ENCODE measurements around the gene UBE2J2.

Gene UBE2J2

GRCh38 chr1:1307923-1308755, 34.5 kb upstream of the UBE2J2 start, which contains the start of the genes ACAP3 and PUSL1:
TSS of gene ACAP3 (minus strand) at chr1:1307930. CDS start at chr1:1307815, 115 bp downstream.
TSS of gene PUSL1 (plus strand) at chr1:1308597. CDS start at chr1:1308644, 47 bp downstream.
- Histone ChIP-seq H3K4me3 (ENCODE audit: low read depth, low read length) (peak within 1 kb of the TSS; percentile 70), H3K27me3 (ENCODE audit: control insufficient read depth, insufficient read depth, low read length) (no peaks in the 10 kb centered on the region), H3K4me1 (ENCODE audit: control insufficient read depth, insufficient read depth, low read length) (peaks cover 7% of the 10 kb centered on the region), H3K9me3 (ENCODE audit: control insufficient read depth, insufficient read depth, low read length) (no peaks in the 10 kb centered on the region), H3K36me3 (ENCODE audit: control insufficient read depth, insufficient read depth, low read length) (peaks cover 36% of the 10 kb centered on the region), H3K9ac (ENCODE audit: low read depth, low read length) (peak within 1 kb of the TSS; percentile 70)

- Histone ChIP-seq H3K4me1 (ENCODE audit: control insufficient read depth, insufficient read depth, low read length) (peaks cover 7% of the 10 kb centered on the region), H3K9ac (ENCODE audit: low read depth, low read length) (no peak overlapping the region)
Measured at GRCh38 chr1:1307261-1307922, 33.7 kb upstream of the UBE2J2 start.

GRCh38 chr1:1306661-1307260, 33.1 kb upstream of the UBE2J2 start:
- H3K9me3 ChIP-seq (ENCODE audit: control insufficient read depth, insufficient read depth, low read length): no peaks in the 10 kb centered on the region
- peaks cover 24% of the 10 kb centered on the region for H3K36me3 ChIP-seq (ENCODE audit: control insufficient read depth, insufficient read depth, low read length)
- peak overlapping the region; percentile 64 for H3K4me3 ChIP-seq (ENCODE audit: low read depth, low read length)
- H3K4me1 ChIP-seq (ENCODE audit: control insufficient read depth, insufficient read depth, low read length): peaks cover 7% of the 10 kb centered on the region
- H3K27me3 ChIP-seq (ENCODE audit: control insufficient read depth, insufficient read depth, low read length): no peaks in the 10 kb centered on the region
- H3K9ac ChIP-seq (ENCODE audit: low read depth, low read length): no peak overlapping the region

More at GRCh38 chr1:1307261-1307922, 33.7 kb upstream of the UBE2J2 start:
- Histone ChIP-seq H3K4me3 (ENCODE audit: low read depth, low read length) (peak overlapping the region; percentile 64), H3K27me3 (ENCODE audit: control insufficient read depth, insufficient read depth, low read length) (no peaks in the 10 kb centered on the region), H3K36me3 (ENCODE audit: control insufficient read depth, insufficient read depth, low read length) (peaks cover 28% of the 10 kb centered on the region), H3K9me3 (ENCODE audit: control insufficient read depth, insufficient read depth, low read length) (no peaks in the 10 kb centered on the region)

- Histone ChIP-seq H3K36me3 (ENCODE audit: control insufficient read depth, insufficient read depth, low read length) (peaks cover 18% of the 10 kb centered on the region), H3K9ac (ENCODE audit: low read depth, low read length) (peak overlapping the region; percentile 12), H3K9me3 (ENCODE audit: control insufficient read depth, insufficient read depth, low read length) (no peaks in the 10 kb centered on the region), H3K27me3 (ENCODE audit: control insufficient read depth, insufficient read depth, low read length) (no peaks in the 10 kb centered on the region), H3K4me1 (ENCODE audit: control insufficient read depth, insufficient read depth, low read length) (peaks cover 7% of the 10 kb centered on the region), H3K4me3 (ENCODE audit: low read depth, low read length) (peak overlapping the region; percentile 64)
Measured at GRCh38 chr1:1306070-1306660, 32.5 kb upstream of the UBE2J2 start.

- H3K9ac ChIP-seq (ENCODE audit: low read depth, low read length): peak overlapping the region; percentile 54
- peaks cover 7% of the 10 kb centered on the region for H3K4me1 ChIP-seq (ENCODE audit: control insufficient read depth, insufficient read depth, low read length)
Measured at GRCh38 chr1:1305300-1306069, 31.8 kb upstream of the UBE2J2 start.

GRCh38 chr1:1304331-1305299, 31.0 kb upstream of the UBE2J2 start:
- Histone ChIP-seq H3K9me3 (ENCODE audit: control insufficient read depth, insufficient read depth, low read length) (no peaks in the 10 kb centered on the region), H3K9ac (ENCODE audit: low read depth, low read length) (peak overlapping the region; percentile 54), H3K27me3 (ENCODE audit: control insufficient read depth, insufficient read depth, low read length) (no peaks in the 10 kb centered on the region), H3K4me1 (ENCODE audit: control insufficient read depth, insufficient read depth, low read length) (peaks cover 5% of the 10 kb centered on the region), H3K36me3 (ENCODE audit: control insufficient read depth, insufficient read depth, low read length) (peaks cover 3% of the 10 kb centered on the region), H3K4me3 (ENCODE audit: low read depth, low read length) (peak overlapping the region; percentile 30)

More at GRCh38 chr1:1305300-1306069, 31.8 kb upstream of the UBE2J2 start:
- Histone ChIP-seq H3K27me3 (ENCODE audit: control insufficient read depth, insufficient read depth, low read length) (no peaks in the 10 kb centered on the region), H3K9me3 (ENCODE audit: control insufficient read depth, insufficient read depth, low read length) (no peaks in the 10 kb centered on the region), H3K4me3 (ENCODE audit: low read depth, low read length) (peak overlapping the region; percentile 30), H3K36me3 (ENCODE audit: control insufficient read depth, insufficient read depth, low read length) (peaks cover 11% of the 10 kb centered on the region)

GRCh38 chr1:1303736-1304135, 30.1 kb upstream of the UBE2J2 start:
- H3K9ac ChIP-seq (ENCODE audit: low read depth, low read length): peak overlapping the region; percentile 54
- H3K27me3 ChIP-seq (ENCODE audit: control insufficient read depth, insufficient read depth, low read length): no peaks in the 10 kb centered on the region
- H3K4me1 ChIP-seq (ENCODE audit: control insufficient read depth, insufficient read depth, low read length): peaks cover 5% of the 10 kb centered on the region
- no peak overlapping the region for H3K4me3 ChIP-seq (ENCODE audit: low read depth, low read length)
- H3K36me3 ChIP-seq (ENCODE audit: control insufficient read depth, insufficient read depth, low read length): no peaks in the 10 kb centered on the region
- no peaks in the 10 kb centered on the region for H3K9me3 ChIP-seq (ENCODE audit: control insufficient read depth, insufficient read depth, low read length)

- Histone ChIP-seq H3K4me1 (ENCODE audit: control insufficient read depth, insufficient read depth, low read length) (peaks cover 5% of the 10 kb centered on the region), H3K36me3 (ENCODE audit: control insufficient read depth, insufficient read depth, low read length) (no peaks in the 10 kb centered on the region), H3K27me3 (ENCODE audit: control insufficient read depth, insufficient read depth, low read length) (no peaks in the 10 kb centered on the region), H3K9me3 (ENCODE audit: control insufficient read depth, insufficient read depth, low read length) (no peaks in the 10 kb centered on the region), H3K4me3 (ENCODE audit: low read depth, low read length) (no peak overlapping the region), H3K9ac (ENCODE audit: low read depth, low read length) (no peak overlapping the region)
Measured at GRCh38 chr1:1302951-1303509, 29.4 kb upstream of the UBE2J2 start.

- H3K4me1 ChIP-seq (ENCODE audit: control insufficient read depth, insufficient read depth, low read length): peaks cover 5% of the 10 kb centered on the region
- H3K9ac ChIP-seq (ENCODE audit: low read depth, low read length): no peak overlapping the region
- no peak overlapping the region for H3K4me3 ChIP-seq (ENCODE audit: low read depth, low read length)
- H3K36me3 ChIP-seq (ENCODE audit: control insufficient read depth, insufficient read depth, low read length): no peaks in the 10 kb centered on the region
- H3K27me3 ChIP-seq (ENCODE audit: control insufficient read depth, insufficient read depth, low read length): no peaks in the 10 kb centered on the region
- no peaks in the 10 kb centered on the region for H3K9me3 ChIP-seq (ENCODE audit: control insufficient read depth, insufficient read depth, low read length)
Measured at GRCh38 chr1:1302006-1302430, 28.4 kb upstream of the UBE2J2 start.

GRCh38 chr1:1300352-1300739, 26.7 kb upstream of the UBE2J2 start:
- H3K4me3 ChIP-seq (ENCODE audit: low read depth, low read length): no peak overlapping the region
- H3K9ac ChIP-seq (ENCODE audit: low read depth, low read length): no peak overlapping the region
- H3K9me3 ChIP-seq (ENCODE audit: control insufficient read depth, insufficient read depth, low read length): no peaks in the 10 kb centered on the region
- peaks cover 8% of the 10 kb centered on the region for H3K36me3 ChIP-seq (ENCODE audit: control insufficient read depth, insufficient read depth, low read length)
- peaks cover 2% of the 10 kb centered on the region for H3K4me1 ChIP-seq (ENCODE audit: control insufficient read depth, insufficient read depth, low read length)
- no peaks in the 10 kb centered on the region for H3K27me3 ChIP-seq (ENCODE audit: control insufficient read depth, insufficient read depth, low read length)
